IMR-90 (cell line): ENCODE results near the gene FUT6. TPM values are rescaled to one million over a fixed set of nuclear protein-coding genes. Genes with fewer than 3 reads are reported as not detected.

Source experiments
- ATAC-seq: fragments of 200-7000 bp; cut with Tn5 transposase; 2 replicates; pipeline ENCODE4 v1.9.1; 2020; ENCODE audit warnings: low read depth, mild to moderate bottlenecking, moderate library complexity
- BruUV-seq: library from RNA; stranded (reverse); fragments of 400-500 nt; replicated peaks from 2 replicates; lab custom pipeline; 2021; lab: Mats Ljungman, UMichigan
- CTCF ChIA-PET: fragments of 300-600 bp; formaldehyde crosslinking; extraction: SDS; loops from one replicate; lab custom pipeline; 2021; ENCODE audit warnings: antibody characterized with exemption; lab: Yijun Ruan, JAX
- POLR2A ChIA-PET: fragments of 300-600 bp; sonication (Branson Sonifier 250); formaldehyde crosslinking; loops from one replicate; lab custom pipeline; 2022; ENCODE audit warnings: antibody characterized with exemption; ENCODE audit not compliant: unreplicated experiment; lab: Charles Lee
- DNase-seq: peaks from one replicate; pipeline ENCODE4 v3.0.0; 2013
- H2AFZ ChIP-seq: replicated peaks from 2 replicates; pipeline ENCODE3; 2013; ENCODE audit warnings: low read length, mild to moderate bottlenecking; ENCODE audit not compliant: poor library complexity
- H2AK5ac ChIP-seq: 2 replicates; pipeline ENCODE4 v1.6.1; 2013; ENCODE audit warnings: low read depth, low read length, inconsistent platforms
- H2AK9ac ChIP-seq: replicated peaks from 2 replicates; pipeline ENCODE3; 2013; ENCODE audit warnings: mild to moderate bottlenecking, low read depth, low read length, moderate library complexity; ENCODE audit not compliant: poor library complexity
- H2BK120ac ChIP-seq: 2 replicates; pipeline ENCODE4 v1.6.1; 2013; ENCODE audit warnings: low read depth, low read length, inconsistent platforms
- H2BK15ac ChIP-seq: 3 replicates; pipeline ENCODE4 v1.6.1; 2013; ENCODE audit warnings: low read depth, low read length, inconsistent platforms
- H2BK20ac ChIP-seq: 2 replicates; pipeline ENCODE4 v1.6.1; 2013; ENCODE audit warnings: low read depth, mild to moderate bottlenecking, inconsistent platforms, low read length, moderate library complexity
- H2BK5ac ChIP-seq: 2 replicates; pipeline ENCODE4 v1.6.1; 2013; ENCODE audit warnings: mild to moderate bottlenecking, low read depth, low read length, inconsistent platforms; ENCODE audit not compliant: poor library complexity, severe bottlenecking
- H3K14ac ChIP-seq: replicated peaks from 2 replicates; pipeline ENCODE4 v1.6.1; 2013; ENCODE audit warnings: low read depth, low read length, inconsistent platforms
- H3K18ac ChIP-seq: 2 replicates; pipeline ENCODE4 v1.6.1; 2013; ENCODE audit warnings: low read depth, low read length, control low read depth
- H3K23ac ChIP-seq: 2 replicates; pipeline ENCODE4 v1.6.1; 2013; ENCODE audit warnings: low read depth, low read length, inconsistent platforms
- H3K27ac ChIP-seq: 2 replicates; pipeline ENCODE4 v1.5.1; 2013; ENCODE audit warnings: mild to moderate bottlenecking, control low read depth, low read length; ENCODE audit not compliant: insufficient read depth
- H3K27me3 ChIP-seq: 2 replicates; pipeline ENCODE4 v1.6.1; 2013; ENCODE audit warnings: low read length; ENCODE audit not compliant: control insufficient read depth, insufficient read depth
- H3K36me3 ChIP-seq: 2 replicates; pipeline ENCODE4 v1.6.1; 2013; ENCODE audit warnings: low read length, mixed read lengths; ENCODE audit not compliant: control insufficient read depth, insufficient read depth
- H3K4ac ChIP-seq: 2 replicates; pipeline ENCODE4 v1.6.1; 2013; ENCODE audit warnings: low read depth, low read length, inconsistent platforms
- H3K4me1 ChIP-seq: 2 replicates; pipeline ENCODE4 v1.6.1; 2013; ENCODE audit warnings: low read length, mixed read lengths; ENCODE audit not compliant: control insufficient read depth, insufficient read depth
- H3K4me2 ChIP-seq: 2 replicates; pipeline ENCODE4 v1.6.1; 2013; ENCODE audit warnings: low read depth, mild to moderate bottlenecking, control low read depth, low read length, moderate library complexity
- H3K4me3 ChIP-seq: 2 replicates; pipeline ENCODE4 v1.5.1; 2013; ENCODE audit warnings: low read depth, mild to moderate bottlenecking, control low read depth, low read length, moderate library complexity; ENCODE audit not compliant: insufficient read depth
- H3K56ac ChIP-seq: 2 replicates; pipeline ENCODE4 v1.6.1; 2013; ENCODE audit warnings: low read length, inconsistent platforms; ENCODE audit not compliant: insufficient read depth; ENCODE audit errors: extremely low read depth
- H3K79me1 ChIP-seq, 2 experiments: 2 replicates each; pipeline ENCODE4 v1.6.1; 2013; ENCODE audit warnings: low read length in 2 of 2, inconsistent platforms in 1 of 2, low read depth in 1 of 2
- H3K9ac ChIP-seq: 2 replicates; pipeline ENCODE4 v1.6.1; 2013; ENCODE audit warnings: low read depth, low read length, control low read depth
- H3K9me1 ChIP-seq: 2 replicates; pipeline ENCODE4 v1.6.1; 2013; ENCODE audit warnings: low read length, inconsistent platforms; ENCODE audit not compliant: insufficient read depth
- H3K9me3 ChIP-seq: 2 replicates; pipeline ENCODE4 v1.6.1; 2013; ENCODE audit warnings: low read length; ENCODE audit not compliant: control insufficient read depth, insufficient read depth
- H4K20me1 ChIP-seq: 2 replicates; pipeline ENCODE4 v1.6.1; 2013; ENCODE audit warnings: low read length, inconsistent platforms; ENCODE audit not compliant: insufficient read depth
- H4K5ac ChIP-seq: 2 replicates; pipeline ENCODE4 v1.6.1; 2013; ENCODE audit warnings: mild to moderate bottlenecking, low read depth, low read length, control low read depth
- H4K8ac ChIP-seq, 2 experiments: 2 replicates each; pipeline ENCODE4 v1.6.1; 2013; ENCODE audit warnings: low read depth in 2 of 2, low read length in 2 of 2, control low read depth in 1 of 2, inconsistent platforms in 1 of 2
- H4K91ac ChIP-seq: 2 replicates; pipeline ENCODE4 v1.6.1; 2013; ENCODE audit warnings: low read depth, low read length, inconsistent platforms; ENCODE audit not compliant: insufficient read depth
- NFE2L2 ChIP-seq: fragments of 150-350 bp; IDR thresholded peaks from 2 replicates; pipeline ENCODE4 v1.6.1; 2016; ENCODE audit warnings: low read depth, mild to moderate bottlenecking, low read length
- WGBS, 2 experiments: methylation state at CpG; one replicate each; pipeline versions ENCODE4 v1.1.5 to v1.1.7; 2013; ENCODE audit warnings: missing lambda C conversion rate in 2 of 2; ENCODE audit not compliant: insufficient read length in 1 of 2; ENCODE audit errors: extremely low coverage in 2 of 2; 5-methylcytosine and 5-hydroxymethylcytosine counted together
- dilution Hi-C: fragments of 300-500 bp; cut with HindIII; formaldehyde crosslinking; loops from one replicate; pipeline ENCODE4 v1.14.3; 2018; ENCODE audit warnings: low sequenced_read_pairs; ENCODE audit not compliant: unreplicated experiment
- in situ Hi-C: fragments of 300-500 bp; cut with MboI; formaldehyde crosslinking; loops from 3 replicates; pipeline ENCODE4 v1.14.3; 2019; ENCODE audit warnings: low sequenced_read_pairs, inconsistent platforms, mixed read lengths
- intact Hi-C: fragments of 100-400 bp; cut with micrococcal nuclease; formaldehyde crosslinking; loops from 2 replicates; pipeline ENCODE4 v1.10.0; 2022
- polyA plus RNA-seq, 3 experiments: library from polyadenylated mRNA; depleted of rRNA; stranded (reverse); fragments of >200 nt; gene quantifications; 2 replicates each; pipeline ENCODE4 v1.2.3, GENCODE V29; 2012; ENCODE audit warnings: low replicate concordance in 1 of 3
- total RNA-seq: library from RNA; depleted of rRNA; stranded (reverse); fragments of >200 nt; gene quantifications from 2 replicates; pipeline ENCODE4 v1.2.3, GENCODE V29; 2012
- TF ChIP-seq, protein P1 (sequence below): conservative IDR thresholded peaks from 2 replicates; pipeline ENCODE4 v1.5.1; 2012; ENCODE audit warnings: mild to moderate bottlenecking, low read depth, low read length, improper control_type of control experiment
- TF ChIP-seq, protein P2 (sequence below): fragments of 150-350 bp; IDR thresholded peaks from 2 replicates; pipeline ENCODE4 v1.6.1; 2016; ENCODE audit warnings: low read depth, mild to moderate bottlenecking, low read length, moderate library complexity, borderline replicate concordance

The FUT6 gene
- total and polyA plus RNA-seq, 2 of the 4 experiments (the other 2 are of a cell fraction): not detected

DNA sequence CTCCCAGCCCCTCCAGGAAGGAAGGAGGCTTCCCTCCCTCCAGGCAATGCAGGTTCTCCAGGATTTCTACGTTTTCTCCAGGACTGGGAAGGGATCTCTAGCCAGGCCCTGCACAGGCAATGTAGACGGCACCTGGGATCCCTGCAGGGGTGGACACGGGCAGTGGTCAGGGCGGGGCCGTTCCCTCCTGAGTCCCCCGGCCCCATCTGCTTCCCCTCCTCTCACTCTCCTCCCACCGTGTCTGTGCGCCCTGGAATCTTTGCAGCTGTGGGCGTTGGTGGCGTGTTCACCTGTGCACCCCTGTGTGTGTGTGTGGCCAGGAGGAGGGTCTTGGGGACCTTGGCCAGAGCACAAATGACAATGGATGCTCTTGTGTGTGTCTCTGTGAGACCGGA, 24.7 kb downstream of the FUT6 start:
- no peak overlapping the region for H3K56ac ChIP-seq
- H3K9ac ChIP-seq: no peak overlapping the region
- peaks cover 20% of the 10 kb centered on the region for H3K27me3 ChIP-seq
- CTCF ChIA-PET: no interaction called here
- intact Hi-C loops (no loop called here), dilution Hi-C loops (no loop called here), in situ Hi-C loops (no loop called here)
- POLR2A ChIA-PET: no interaction called here
- BruUV-seq: no TSS peak
- H3K14ac ChIP-seq: no peak overlapping the region
- no peak overlapping the region for H2AK5ac ChIP-seq
- no peak overlapping the region for H3K27ac ChIP-seq
- H4K91ac ChIP-seq: no peak overlapping the region
- ATAC-seq (no peak), DNase-seq (no peak)
- H3K36me3 ChIP-seq: no peaks in the 10 kb centered on the region
- H2BK15ac ChIP-seq: no peak overlapping the region
- H4K5ac ChIP-seq: no peak overlapping the region
- H3K9me1 ChIP-seq: no peaks in the 10 kb centered on the region
- no peak overlapping the region for H3K4me3 ChIP-seq
- H4K8ac ChIP-seq: no peak overlapping the region
- no peaks in the 10 kb centered on the region for H3K79me1 ChIP-seq
- no peak overlapping the region for H2BK5ac ChIP-seq
- H3K4me2 ChIP-seq: no peak overlapping the region
- no peak overlapping the region for H3K4ac ChIP-seq
- no CpG with 5 or more reads among the region's 11 CpGs for WGBS, 2 experiments
- H3K23ac ChIP-seq: no peak overlapping the region
- TF ChIP-seq NFE2L2: no peak
- TF ChIP-seq, protein P1, sequence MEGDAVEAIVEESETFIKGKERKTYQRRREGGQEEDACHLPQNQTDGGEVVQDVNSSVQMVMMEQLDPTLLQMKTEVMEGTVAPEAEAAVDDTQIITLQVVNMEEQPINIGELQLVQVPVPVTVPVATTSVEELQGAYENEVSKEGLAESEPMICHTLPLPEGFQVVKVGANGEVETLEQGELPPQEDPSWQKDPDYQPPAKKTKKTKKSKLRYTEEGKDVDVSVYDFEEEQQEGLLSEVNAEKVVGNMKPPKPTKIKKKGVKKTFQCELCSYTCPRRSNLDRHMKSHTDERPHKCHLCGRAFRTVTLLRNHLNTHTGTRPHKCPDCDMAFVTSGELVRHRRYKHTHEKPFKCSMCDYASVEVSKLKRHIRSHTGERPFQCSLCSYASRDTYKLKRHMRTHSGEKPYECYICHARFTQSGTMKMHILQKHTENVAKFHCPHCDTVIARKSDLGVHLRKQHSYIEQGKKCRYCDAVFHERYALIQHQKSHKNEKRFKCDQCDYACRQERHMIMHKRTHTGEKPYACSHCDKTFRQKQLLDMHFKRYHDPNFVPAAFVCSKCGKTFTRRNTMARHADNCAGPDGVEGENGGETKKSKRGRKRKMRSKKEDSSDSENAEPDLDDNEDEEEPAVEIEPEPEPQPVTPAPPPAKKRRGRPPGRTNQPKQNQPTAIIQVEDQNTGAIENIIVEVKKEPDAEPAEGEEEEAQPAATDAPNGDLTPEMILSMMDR: no peak
- TF ChIP-seq, protein P2, sequence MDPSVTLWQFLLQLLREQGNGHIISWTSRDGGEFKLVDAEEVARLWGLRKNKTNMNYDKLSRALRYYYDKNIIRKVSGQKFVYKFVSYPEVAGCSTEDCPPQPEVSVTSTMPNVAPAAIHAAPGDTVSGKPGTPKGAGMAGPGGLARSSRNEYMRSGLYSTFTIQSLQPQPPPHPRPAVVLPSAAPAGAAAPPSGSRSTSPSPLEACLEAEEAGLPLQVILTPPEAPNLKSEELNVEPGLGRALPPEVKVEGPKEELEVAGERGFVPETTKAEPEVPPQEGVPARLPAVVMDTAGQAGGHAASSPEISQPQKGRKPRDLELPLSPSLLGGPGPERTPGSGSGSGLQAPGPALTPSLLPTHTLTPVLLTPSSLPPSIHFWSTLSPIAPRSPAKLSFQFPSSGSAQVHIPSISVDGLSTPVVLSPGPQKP: no peak
- H3K9me3 ChIP-seq: no peaks in the 10 kb centered on the region
- H3K4me1 ChIP-seq: no peaks in the 10 kb centered on the region
- no peak overlapping the region for H2BK120ac ChIP-seq
- H2BK20ac ChIP-seq: no peak overlapping the region
- no peak overlapping the region for H2AFZ ChIP-seq
- no peaks in the 10 kb centered on the region for H4K20me1 ChIP-seq
- H3K18ac ChIP-seq: no peak overlapping the region
- no peak overlapping the region for H2AK9ac ChIP-seq
